ENCODE data around the gene NXT2. TPM values are rescaled to one million over a fixed set of nuclear protein-coding genes. Genes with fewer than 3 reads are reported as not detected.

NXT2 gene
- total and polyA plus RNA-seq, 9 of the 15 experiments (the other 6 are each of a cell fraction or from before 2014, with no cell fraction given) = 6.1 to 29.6 (median 14.2) TPM

- TF ChIP-seq NKRF (IDR thresholded peaks at IDR 0.05; ENCODE audit: borderline replicate concordance) (0 out of 2 replicates have a peak, but pooled peaks have one; percentile 25), ZNF592 (IDR thresholded peaks at IDR 0.05) (no peak), HMG20B (CRISPR knock-in tag; IDR thresholded peaks at IDR 0.05) (no peak), ELF2 (CRISPR knock-in tag; IDR thresholded peaks at IDR 0.05) (no peak), SIX5 (IDR thresholded peaks at IDR 0.05; ENCODE audit: borderline replicate concordance in 1 of 2, insufficient read depth in 1 of 2, low read depth in 1 of 2, low read length in 2 of 2) (no peak), DEAF1 (CRISPR knock-in tag; IDR thresholded peaks at IDR 0.05) (no peak), HDAC3 (IDR thresholded peaks at IDR 0.05; ENCODE audit: borderline replicate concordance, partially characterized antibody) (peak; percentile 96), NCOA1 (IDR thresholded peaks at IDR 0.05; ENCODE audit: low read depth) (no peak), PHF8 (IDR thresholded peaks at IDR 0.05; ENCODE audit: borderline replicate concordance, low read length) (0 out of 2 replicates have a peak, but pooled peaks have one; percentile 44), RCOR1 (IDR thresholded peaks at IDR 0.05; ENCODE audit: borderline replicate concordance in 1 of 2, low read depth in 2 of 2, low read length in 2 of 2) (no peak), ZNF24 (IDR thresholded peaks at IDR 0.05) (peak; percentile 90)
These were observed 651 bp downstream of the NXT2 start (continued) for GRCh38 chrX:109537324-109537665.
